ENCODE measurements around the gene IRF9. TPM values are rescaled to one million over a fixed set of nuclear protein-coding genes. Genes with fewer than 3 reads are reported as not detected.

IRF9 gene
- total and polyA plus RNA-seq, 2 of the 13 experiments (the other 11 are each of a cell fraction or from before 2014, with no cell fraction given) = 14.9 to 49.7 TPM

DNA sequence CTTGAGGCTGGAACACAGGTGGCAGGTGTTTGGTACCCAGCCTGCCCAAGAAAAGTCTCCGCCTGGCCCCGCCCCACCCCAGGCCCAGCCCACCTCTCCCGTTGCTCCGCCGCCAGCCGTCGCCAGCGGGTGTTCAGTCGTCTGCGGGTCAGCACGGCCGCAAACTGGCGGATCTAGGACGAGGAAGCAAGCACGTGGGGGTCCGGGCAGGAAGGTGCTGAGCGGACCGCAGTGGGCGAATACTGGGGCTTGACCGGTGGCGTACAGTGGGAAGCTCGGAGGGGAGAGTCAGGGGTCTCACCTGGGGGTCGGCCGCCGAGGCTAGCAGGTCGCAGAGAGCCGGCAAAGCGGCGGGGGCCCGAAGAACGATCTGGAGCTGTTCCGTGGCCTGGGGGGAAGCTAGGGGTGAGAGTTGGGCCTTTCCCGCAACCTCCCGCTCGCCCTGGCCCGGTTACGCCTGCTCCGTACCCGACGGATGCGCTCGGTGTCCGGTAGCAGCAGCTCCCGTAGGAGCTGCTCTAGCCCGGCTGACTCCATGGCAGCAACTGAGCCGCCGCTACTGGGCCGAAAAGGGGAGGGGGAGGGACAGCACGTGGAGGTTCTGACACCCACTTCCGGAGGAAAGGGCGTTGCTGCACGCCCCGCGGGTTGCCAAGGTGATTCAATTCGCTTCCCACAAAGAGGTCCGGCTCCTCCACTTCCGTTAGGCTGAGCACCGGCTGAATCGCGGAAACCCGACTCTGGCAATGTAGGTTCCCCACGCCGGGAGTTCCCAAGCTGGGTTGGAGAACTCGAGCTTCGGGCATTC is 27.4 kb downstream of the IRF9 start, which contains the start of gene IPO4 (continued):
- TF ChIP-seq, protein P1, sequence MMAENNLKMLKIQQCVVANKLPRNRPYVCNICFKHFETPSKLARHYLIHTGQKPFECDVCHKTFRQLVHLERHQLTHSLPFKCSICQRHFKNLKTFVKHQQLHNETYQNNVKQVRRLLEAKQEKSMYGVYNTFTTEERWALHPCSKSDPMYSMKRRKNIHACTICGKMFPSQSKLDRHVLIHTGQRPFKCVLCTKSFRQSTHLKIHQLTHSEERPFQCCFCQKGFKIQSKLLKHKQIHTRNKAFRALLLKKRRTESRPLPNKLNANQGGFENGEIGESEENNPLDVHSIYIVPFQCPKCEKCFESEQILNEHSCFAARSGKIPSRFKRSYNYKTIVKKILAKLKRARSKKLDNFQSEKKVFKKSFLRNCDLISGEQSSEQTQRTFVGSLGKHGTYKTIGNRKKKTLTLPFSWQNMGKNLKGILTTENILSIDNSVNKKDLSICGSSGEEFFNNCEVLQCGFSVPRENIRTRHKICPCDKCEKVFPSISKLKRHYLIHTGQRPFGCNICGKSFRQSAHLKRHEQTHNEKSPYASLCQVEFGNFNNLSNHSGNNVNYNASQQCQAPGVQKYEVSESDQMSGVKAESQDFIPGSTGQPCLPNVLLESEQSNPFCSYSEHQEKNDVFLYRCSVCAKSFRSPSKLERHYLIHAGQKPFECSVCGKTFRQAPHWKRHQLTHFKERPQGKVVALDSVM (CRISPR knock-in tag; IDR thresholded peaks at IDR 0.05) = no peak
- TF ChIP-seq HNRNPUL1 (IDR thresholded peaks at IDR 0.05; ENCODE audit: low read depth, low read length) = no peak
- 0 out of 2 replicates have a peak, but pooled peaks have one; percentile 84 for TF ChIP-seq NFATC3 (CRISPR knock-in tag; IDR thresholded peaks at IDR 0.05)
- peak; percentile 74; the same call in 1 of the 2 replicates for TF ChIP-seq CHD4 (IDR thresholded peaks at IDR 0.05; ENCODE audit: borderline replicate concordance, low read length)
- no peak for TF ChIP-seq RBAK (CRISPR knock-in tag; IDR thresholded peaks at IDR 0.05)
- peak; percentile 13; the same call in 1 of the 2 replicates for TF ChIP-seq SMC3 (IDR thresholded peaks at IDR 0.05; ENCODE audit: low read length)
- TF ChIP-seq SRSF1 (optimal IDR thresholded peaks at IDR 0.05; ENCODE audit: low read depth, low read length) = peak; percentile 98
- peak; percentile 83 for TF ChIP-seq ZNF777 (CRISPR knock-in tag; IDR thresholded peaks at IDR 0.05)
- peak; percentile 27; the same call in 1 of the 2 replicates for TF ChIP-seq ZNF207 (IDR thresholded peaks at IDR 0.05; ENCODE audit: borderline replicate concordance)
- no peak for TF ChIP-seq HMGA1 (CRISPR knock-in tag; conservative IDR thresholded peaks at IDR 0.05)
- peak; percentile 100 for TF ChIP-seq ZNF747 (CRISPR knock-in tag; IDR thresholded peaks at IDR 0.05; ENCODE audit: borderline replicate concordance)
- TF ChIP-seq ZZZ3 (CRISPR knock-in tag; IDR thresholded peaks at IDR 0.05; ENCODE audit: borderline replicate concordance) = peak; percentile 87
- TF ChIP-seq ZNF672 (CRISPR knock-in tag; IDR thresholded peaks at IDR 0.05) = no peak
- TF ChIP-seq ZBTB8A (CRISPR knock-in tag; IDR thresholded peaks at IDR 0.05; ENCODE audit: borderline replicate concordance, low read depth) = peak; percentile 95; the same call in 1 of the 2 replicates
- peak; percentile 96 for TF ChIP-seq TBL1XR1 (IDR thresholded peaks at IDR 0.05; ENCODE audit: borderline replicate concordance, low read length, partially characterized antibody)
- peak; percentile 76 for TF ChIP-seq SSRP1 (CRISPR knock-in tag; IDR thresholded peaks at IDR 0.05)
- TF ChIP-seq, protein P2, sequence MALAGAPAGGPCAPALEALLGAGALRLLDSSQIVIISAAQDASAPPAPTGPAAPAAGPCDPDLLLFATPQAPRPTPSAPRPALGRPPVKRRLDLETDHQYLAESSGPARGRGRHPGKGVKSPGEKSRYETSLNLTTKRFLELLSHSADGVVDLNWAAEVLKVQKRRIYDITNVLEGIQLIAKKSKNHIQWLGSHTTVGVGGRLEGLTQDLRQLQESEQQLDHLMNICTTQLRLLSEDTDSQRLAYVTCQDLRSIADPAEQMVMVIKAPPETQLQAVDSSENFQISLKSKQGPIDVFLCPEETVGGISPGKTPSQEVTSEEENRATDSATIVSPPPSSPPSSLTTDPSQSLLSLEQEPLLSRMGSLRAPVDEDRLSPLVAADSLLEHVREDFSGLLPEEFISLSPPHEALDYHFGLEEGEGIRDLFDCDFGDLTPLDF (CRISPR knock-in tag; IDR thresholded peaks at IDR 0.05) = peak; percentile 90
- TF ChIP-seq RXRA (CRISPR knock-in tag; IDR thresholded peaks at IDR 0.05) = peak; percentile 93
- TF ChIP-seq, protein P3, sequence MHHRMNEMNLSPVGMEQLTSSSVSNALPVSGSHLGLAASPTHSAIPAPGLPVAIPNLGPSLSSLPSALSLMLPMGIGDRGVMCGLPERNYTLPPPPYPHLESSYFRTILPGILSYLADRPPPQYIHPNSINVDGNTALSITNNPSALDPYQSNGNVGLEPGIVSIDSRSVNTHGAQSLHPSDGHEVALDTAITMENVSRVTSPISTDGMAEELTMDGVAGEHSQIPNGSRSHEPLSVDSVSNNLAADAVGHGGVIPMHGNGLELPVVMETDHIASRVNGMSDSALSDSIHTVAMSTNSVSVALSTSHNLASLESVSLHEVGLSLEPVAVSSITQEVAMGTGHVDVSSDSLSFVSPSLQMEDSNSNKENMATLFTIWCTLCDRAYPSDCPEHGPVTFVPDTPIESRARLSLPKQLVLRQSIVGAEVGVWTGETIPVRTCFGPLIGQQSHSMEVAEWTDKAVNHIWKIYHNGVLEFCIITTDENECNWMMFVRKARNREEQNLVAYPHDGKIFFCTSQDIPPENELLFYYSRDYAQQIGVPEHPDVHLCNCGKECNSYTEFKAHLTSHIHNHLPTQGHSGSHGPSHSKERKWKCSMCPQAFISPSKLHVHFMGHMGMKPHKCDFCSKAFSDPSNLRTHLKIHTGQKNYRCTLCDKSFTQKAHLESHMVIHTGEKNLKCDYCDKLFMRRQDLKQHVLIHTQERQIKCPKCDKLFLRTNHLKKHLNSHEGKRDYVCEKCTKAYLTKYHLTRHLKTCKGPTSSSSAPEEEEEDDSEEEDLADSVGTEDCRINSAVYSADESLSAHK (CRISPR knock-in tag; IDR thresholded peaks at IDR 0.05; ENCODE audit: borderline replicate concordance) = no peak; the same call in none of the 2 replicates
- TF ChIP-seq ZFP41 (CRISPR knock-in tag; IDR thresholded peaks at IDR 0.05; ENCODE audit: borderline replicate concordance) = peak; percentile 95
- peak; percentile 98; the same call in 1 of the 2 replicates for TF ChIP-seq ZSCAN5A (CRISPR knock-in tag; IDR thresholded peaks at IDR 0.05; ENCODE audit: borderline replicate concordance)
- TF ChIP-seq SALL1 (CRISPR knock-in tag; IDR thresholded peaks at IDR 0.05) = peak; percentile 97
- 0 out of 2 replicates have a peak, but pooled peaks have one; percentile 90 for TF ChIP-seq ZNF10 (CRISPR knock-in tag; IDR thresholded peaks at IDR 0.05; ENCODE audit: borderline replicate concordance, low read depth)

Data from HepG2 (cell line).